ENCODE data around the gene TUBGCP5.
A peak's percentile ranks its signal among the peaks of the same experiment; 100 is the strongest.

The TUBGCP5 gene

DNA sequence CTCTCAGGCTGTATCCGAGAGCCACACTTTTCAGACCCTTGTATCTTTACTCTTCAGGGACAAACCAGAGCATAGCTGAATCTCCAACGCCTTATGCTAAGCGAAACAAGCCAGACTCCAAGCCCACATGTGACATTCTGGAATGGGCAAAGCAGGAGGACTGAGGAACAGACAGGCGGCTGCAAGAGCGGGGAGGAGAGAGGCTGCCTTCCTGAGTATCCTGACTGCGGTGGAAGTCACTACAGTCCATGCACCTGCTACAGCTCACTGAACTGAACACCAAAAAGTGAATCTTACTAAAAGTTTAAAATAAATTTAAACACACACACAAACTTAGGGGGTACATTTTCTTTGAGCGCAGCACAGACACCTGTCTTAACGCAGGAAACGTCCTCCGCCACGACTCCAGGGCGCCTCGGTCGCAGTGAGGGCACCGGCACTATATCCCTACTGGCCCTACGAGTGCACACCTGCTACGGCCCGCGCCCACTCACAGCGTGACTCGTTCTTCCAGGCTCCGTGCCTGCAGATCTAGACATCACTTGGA, 60.6 kb downstream of the TUBGCP5 start:
- H3K9me3 ChIP-seq (ENCODE audit: control insufficient read depth, insufficient read depth, low read depth, low read length), result no peaks in the 10 kb centered on the region
- no peaks in the 10 kb centered on the region for H3K36me3 ChIP-seq (ENCODE audit: control insufficient read depth in 2 of 2, insufficient read depth in 1 of 2, low read length in 2 of 2)
- H3K4me3 ChIP-seq (ENCODE audit: low read depth, low read length), result peak overlapping the region; percentile 82
- H3K27ac ChIP-seq (ENCODE audit: extremely low read depth, low read depth, low read length), result no peak overlapping the region
- POLR2A ChIA-PET, result interaction anchor here (1.6 kb wide), 1 partner anchor 61 kb away, joined by 5 read pairs; the partner anchor contains the start of gene TUBGCP5
- CTCF ChIA-PET, result interaction anchor here (0.9 kb wide), 1 partner anchor 57 kb away, joined by 5 read pairs; no protein-coding TSS in a partner anchor
- no peaks in the 10 kb centered on the region for H3K4me1 ChIP-seq (ENCODE audit: control insufficient read depth, insufficient read depth, low read length)
- TF ChIP-seq, protein P1, sequence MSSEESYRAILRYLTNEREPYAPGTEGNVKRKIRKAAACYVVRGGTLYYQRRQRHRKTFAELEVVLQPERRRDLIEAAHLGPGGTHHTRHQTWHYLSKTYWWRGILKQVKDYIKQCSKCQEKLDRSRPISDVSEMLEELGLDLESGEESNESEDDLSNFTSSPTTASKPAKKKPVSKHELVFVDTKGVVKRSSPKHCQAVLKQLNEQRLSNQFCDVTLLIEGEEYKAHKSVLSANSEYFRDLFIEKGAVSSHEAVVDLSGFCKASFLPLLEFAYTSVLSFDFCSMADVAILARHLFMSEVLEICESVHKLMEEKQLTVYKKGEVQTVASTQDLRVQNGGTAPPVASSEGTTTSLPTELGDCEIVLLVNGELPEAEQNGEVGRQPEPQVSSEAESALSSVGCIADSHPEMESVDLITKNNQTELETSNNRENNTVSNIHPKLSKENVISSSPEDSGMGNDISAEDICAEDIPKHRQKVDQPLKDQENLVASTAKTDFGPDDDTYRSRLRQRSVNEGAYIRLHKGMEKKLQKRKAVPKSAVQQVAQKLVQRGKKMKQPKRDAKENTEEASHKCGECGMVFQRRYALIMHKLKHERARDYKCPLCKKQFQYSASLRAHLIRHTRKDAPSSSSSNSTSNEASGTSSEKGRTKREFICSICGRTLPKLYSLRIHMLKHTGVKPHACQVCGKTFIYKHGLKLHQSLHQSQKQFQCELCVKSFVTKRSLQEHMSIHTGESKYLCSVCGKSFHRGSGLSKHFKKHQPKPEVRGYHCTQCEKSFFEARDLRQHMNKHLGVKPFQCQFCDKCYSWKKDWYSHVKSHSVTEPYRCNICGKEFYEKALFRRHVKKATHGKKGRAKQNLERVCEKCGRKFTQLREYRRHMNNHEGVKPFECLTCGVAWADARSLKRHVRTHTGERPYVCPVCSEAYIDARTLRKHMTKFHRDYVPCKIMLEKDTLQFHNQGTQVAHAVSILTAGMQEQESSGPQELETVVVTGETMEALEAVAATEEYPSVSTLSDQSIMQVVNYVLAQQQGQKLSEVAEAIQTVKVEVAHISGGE (tag by site-specific recombination; conservative IDR thresholded peaks at IDR 0.05; ENCODE audit: low read depth), result no peak
- TF ChIP-seq ZNF785 (tag by site-specific recombination; IDR thresholded peaks at IDR 0.05) (no peak), ZFHX2 (tag by site-specific recombination; conservative IDR thresholded peaks at IDR 0.05) (peak; percentile 14; the same call in 1 of the 2 replicates), ZNF610 (tag by site-specific recombination; IDR thresholded peaks at IDR 0.05; ENCODE audit: borderline replicate concordance) (no peak), ZIC2 (tag by site-specific recombination; IDR thresholded peaks at IDR 0.05) (no peak), ZBTB6 (tag by site-specific recombination; IDR thresholded peaks at IDR 0.05) (no peak), YY2 (tag by site-specific recombination; IDR thresholded peaks at IDR 0.05) (no peak), ZNF266 (tag by site-specific recombination; IDR thresholded peaks at IDR 0.05; ENCODE audit: low read depth) (no peak), ZNF214 (tag by site-specific recombination; IDR thresholded peaks at IDR 0.05; ENCODE audit: borderline replicate concordance) (no peak), ZNF146 (tag by site-specific recombination; IDR thresholded peaks at IDR 0.05) (no peak), FEZF1 (tag by site-specific recombination; IDR thresholded peaks at IDR 0.05) (no peak), ZBTB8A (tag by site-specific recombination; IDR thresholded peaks at IDR 0.05) (no peak), ZSCAN30 (tag by site-specific recombination; IDR thresholded peaks at IDR 0.05) (no peak), ZBTB20 (tag by site-specific recombination; IDR thresholded peaks at IDR 0.05) (no peak), SALL2 (tag by site-specific recombination; IDR thresholded peaks at IDR 0.05; ENCODE audit: borderline replicate concordance) (no peak), ZBTB10 (tag by site-specific recombination; IDR thresholded peaks at IDR 0.05) (no peak), INSM2 (tag by site-specific recombination; IDR thresholded peaks at IDR 0.05) (no peak), EGR2 (tag by site-specific recombination; IDR thresholded peaks at IDR 0.05; ENCODE audit: low read depth) (0 out of 2 replicates have a peak, but pooled peaks have one; percentile 38)
- TF ChIP-seq, protein P2, sequence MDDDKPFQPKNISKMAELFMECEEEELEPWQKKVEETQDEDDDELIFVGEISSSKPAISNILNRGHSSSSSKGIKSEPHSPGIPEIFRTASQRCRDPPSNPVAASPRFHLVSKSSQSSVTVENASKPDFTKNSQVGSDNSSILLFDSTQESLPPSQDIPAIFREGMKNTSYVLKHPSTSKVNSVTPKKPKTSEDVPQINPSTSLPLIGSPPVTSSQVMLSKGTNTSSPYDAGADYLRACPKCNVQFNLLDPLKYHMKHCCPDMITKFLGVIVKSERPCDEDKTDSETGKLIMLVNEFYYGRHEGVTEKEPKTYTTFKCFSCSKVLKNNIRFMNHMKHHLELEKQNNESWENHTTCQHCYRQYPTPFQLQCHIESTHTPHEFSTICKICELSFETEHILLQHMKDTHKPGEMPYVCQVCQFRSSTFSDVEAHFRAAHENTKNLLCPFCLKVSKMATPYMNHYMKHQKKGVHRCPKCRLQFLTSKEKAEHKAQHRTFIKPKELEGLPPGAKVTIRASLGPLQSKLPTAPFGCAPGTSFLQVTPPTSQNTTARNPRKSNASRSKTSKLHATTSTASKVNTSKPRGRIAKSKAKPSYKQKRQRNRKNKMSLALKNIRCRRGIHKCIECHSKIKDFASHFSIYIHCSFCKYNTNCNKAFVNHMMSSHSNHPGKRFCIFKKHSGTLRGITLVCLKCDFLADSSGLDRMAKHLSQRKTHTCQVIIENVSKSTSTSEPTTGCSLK (tag by site-specific recombination; IDR thresholded peaks at IDR 0.05), result no peak
- TF ChIP-seq, protein P3, sequence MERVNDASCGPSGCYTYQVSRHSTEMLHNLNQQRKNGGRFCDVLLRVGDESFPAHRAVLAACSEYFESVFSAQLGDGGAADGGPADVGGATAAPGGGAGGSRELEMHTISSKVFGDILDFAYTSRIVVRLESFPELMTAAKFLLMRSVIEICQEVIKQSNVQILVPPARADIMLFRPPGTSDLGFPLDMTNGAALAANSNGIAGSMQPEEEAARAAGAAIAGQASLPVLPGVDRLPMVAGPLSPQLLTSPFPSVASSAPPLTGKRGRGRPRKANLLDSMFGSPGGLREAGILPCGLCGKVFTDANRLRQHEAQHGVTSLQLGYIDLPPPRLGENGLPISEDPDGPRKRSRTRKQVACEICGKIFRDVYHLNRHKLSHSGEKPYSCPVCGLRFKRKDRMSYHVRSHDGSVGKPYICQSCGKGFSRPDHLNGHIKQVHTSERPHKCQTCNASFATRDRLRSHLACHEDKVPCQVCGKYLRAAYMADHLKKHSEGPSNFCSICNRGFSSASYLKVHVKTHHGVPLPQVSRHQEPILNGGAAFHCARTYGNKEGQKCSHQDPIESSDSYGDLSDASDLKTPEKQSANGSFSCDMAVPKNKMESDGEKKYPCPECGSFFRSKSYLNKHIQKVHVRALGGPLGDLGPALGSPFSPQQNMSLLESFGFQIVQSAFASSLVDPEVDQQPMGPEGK (tag by site-specific recombination; IDR thresholded peaks at IDR 0.05), result 0 out of 2 replicates have a peak, but pooled peaks have one; percentile 13
- TF ChIP-seq, protein P4, sequence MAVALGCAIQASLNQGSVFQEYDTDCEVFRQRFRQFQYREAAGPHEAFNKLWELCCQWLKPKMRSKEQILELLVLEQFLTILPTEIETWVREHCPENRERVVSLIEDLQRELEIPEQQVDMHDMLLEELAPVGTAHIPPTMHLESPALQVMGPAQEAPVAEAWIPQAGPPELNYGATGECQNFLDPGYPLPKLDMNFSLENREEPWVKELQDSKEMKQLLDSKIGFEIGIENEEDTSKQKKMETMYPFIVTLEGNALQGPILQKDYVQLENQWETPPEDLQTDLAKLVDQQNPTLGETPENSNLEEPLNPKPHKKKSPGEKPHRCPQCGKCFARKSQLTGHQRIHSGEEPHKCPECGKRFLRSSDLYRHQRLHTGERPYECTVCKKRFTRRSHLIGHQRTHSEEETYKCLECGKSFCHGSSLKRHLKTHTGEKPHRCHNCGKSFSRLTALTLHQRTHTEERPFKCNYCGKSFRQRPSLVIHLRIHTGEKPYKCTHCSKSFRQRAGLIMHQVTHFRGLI (tag by site-specific recombination; IDR thresholded peaks at IDR 0.05), result no peak
